Progenitor cell of endocrine pancreas (in vitro differentiated cells): Measurements from ENCODE around the gene METTL4. TPM values are rescaled to one million over a fixed set of nuclear protein-coding genes. Genes with fewer than 3 reads are reported as not detected.
"Not testable (repeated sequence)": the region's sequence is repeated elsewhere in the genome, so short reads cannot be mapped to it uniquely, and the experiment has no call there.

ENCODE experiments used
- DNase-seq: peaks from one replicate; pipeline ENCODE4 v3.0.0; 2021; ENCODE audit warnings: low spot score; ENCODE audit not compliant: unreplicated experiment
- H3K27ac Mint-ChIP-seq: 2 replicates; pipeline ENCODE4 v1.8.0; 2021; ENCODE audit warnings: mild to moderate bottlenecking, moderate library complexity, mixed read lengths
- H3K27me3 Mint-ChIP-seq: 2 replicates; pipeline ENCODE4 v1.8.0; 2021; ENCODE audit warnings: mixed read lengths
- H3K36me3 Mint-ChIP-seq: 2 replicates; pipeline ENCODE4 v1.8.0; 2022; ENCODE audit warnings: mixed read lengths; ENCODE audit not compliant: insufficient read depth
- H3K4me1 Mint-ChIP-seq: 2 replicates; pipeline ENCODE4 v1.8.0; 2021; ENCODE audit warnings: low read depth, mixed read lengths
- H3K4me3 Mint-ChIP-seq: 2 replicates; pipeline ENCODE4 v1.8.0; 2021; ENCODE audit warnings: low read depth, mild to moderate bottlenecking, moderate library complexity, mixed read lengths
- H3K9me3 Mint-ChIP-seq: 2 replicates; pipeline ENCODE4 v1.8.0; 2021; ENCODE audit warnings: low read depth, mixed read lengths
- total RNA-seq: library from RNA; stranded (reverse); gene quantifications from 2 replicates; pipeline ENCODE4 v1.2.1, GENCODE V29; 2021
- TF ChIP-seq, protein P1 (sequence below): fragments of 200-600 bp; sonication (generic); IDR thresholded peaks from one replicate; pipeline ENCODE4 v1.5.0; 2021; ENCODE audit warnings: antibody characterized with exemption, mild to moderate bottlenecking; ENCODE audit not compliant: unreplicated experiment

The METTL4 gene
- total RNA-seq, 1 donor from 2014 or later, result 11.2 TPM

DNA sequence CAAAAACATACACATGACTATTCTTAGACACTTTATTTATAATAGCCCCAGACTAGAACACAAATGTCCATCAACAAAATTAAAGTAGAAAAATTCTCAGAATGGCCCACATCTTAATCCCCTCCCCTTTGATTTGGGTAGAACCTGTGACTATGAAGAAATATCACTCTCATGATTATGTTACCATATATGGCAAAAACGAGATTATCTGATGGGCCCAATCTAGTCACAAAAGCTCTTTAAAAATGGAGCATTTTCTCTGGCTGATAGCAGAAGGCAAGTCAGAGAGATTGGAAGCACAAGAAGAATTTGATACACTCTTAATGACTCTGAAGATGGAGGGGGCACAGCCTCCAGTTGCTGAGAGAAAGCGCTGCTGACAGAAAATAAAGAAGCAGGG, 39.6 kb downstream of the METTL4 start:
- H3K4me3 Mint-ChIP-seq, result no peak overlapping the region
- DNase-seq, result no peak
- TF ChIP-seq, protein P1, sequence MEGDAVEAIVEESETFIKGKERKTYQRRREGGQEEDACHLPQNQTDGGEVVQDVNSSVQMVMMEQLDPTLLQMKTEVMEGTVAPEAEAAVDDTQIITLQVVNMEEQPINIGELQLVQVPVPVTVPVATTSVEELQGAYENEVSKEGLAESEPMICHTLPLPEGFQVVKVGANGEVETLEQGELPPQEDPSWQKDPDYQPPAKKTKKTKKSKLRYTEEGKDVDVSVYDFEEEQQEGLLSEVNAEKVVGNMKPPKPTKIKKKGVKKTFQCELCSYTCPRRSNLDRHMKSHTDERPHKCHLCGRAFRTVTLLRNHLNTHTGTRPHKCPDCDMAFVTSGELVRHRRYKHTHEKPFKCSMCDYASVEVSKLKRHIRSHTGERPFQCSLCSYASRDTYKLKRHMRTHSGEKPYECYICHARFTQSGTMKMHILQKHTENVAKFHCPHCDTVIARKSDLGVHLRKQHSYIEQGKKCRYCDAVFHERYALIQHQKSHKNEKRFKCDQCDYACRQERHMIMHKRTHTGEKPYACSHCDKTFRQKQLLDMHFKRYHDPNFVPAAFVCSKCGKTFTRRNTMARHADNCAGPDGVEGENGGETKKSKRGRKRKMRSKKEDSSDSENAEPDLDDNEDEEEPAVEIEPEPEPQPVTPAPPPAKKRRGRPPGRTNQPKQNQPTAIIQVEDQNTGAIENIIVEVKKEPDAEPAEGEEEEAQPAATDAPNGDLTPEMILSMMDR, result no peak
- H3K27ac Mint-ChIP-seq, result no peak overlapping the region
- peaks cover 14% of the 10 kb centered on the region for H3K9me3 Mint-ChIP-seq
- H3K27me3 Mint-ChIP-seq, result peaks cover 13% of the 10 kb centered on the region
- no peaks in the 10 kb centered on the region for H3K4me1 Mint-ChIP-seq
- peaks cover 20% of the 10 kb centered on the region for H3K36me3 Mint-ChIP-seq

DNA sequence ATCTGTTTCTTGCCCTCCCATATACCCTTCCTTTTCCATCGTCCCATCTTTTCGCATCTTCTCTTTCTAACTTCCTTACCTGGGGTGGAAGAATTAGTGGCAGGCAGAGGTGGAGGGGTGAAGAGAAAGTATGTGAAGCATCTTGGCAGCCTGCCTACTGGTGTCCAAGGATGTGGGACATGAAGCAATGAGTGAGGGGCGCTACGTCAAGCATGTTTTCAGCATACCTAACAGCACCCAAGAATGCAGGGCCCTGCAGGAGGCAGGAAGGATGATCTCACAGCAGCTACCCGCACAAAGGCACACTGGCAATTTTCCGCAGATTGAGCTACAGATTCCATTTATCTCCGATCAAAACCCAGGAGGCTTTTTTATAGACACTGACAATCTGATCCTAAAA, 42.2 kb downstream of the METTL4 start:
- TF ChIP-seq, protein P1, result no peak
- peaks cover 22% of the 10 kb centered on the region for H3K27me3 Mint-ChIP-seq
- peaks cover 14% of the 10 kb centered on the region for H3K9me3 Mint-ChIP-seq
- H3K36me3 Mint-ChIP-seq, result peaks cover 16% of the 10 kb centered on the region
- H3K27ac Mint-ChIP-seq, result no peak overlapping the region
- DNase-seq, result no peak
- H3K4me3 Mint-ChIP-seq, result no peak overlapping the region
- H3K4me1 Mint-ChIP-seq, result peaks cover 8% of the 10 kb centered on the region

- no peak overlapping the region for H3K4me3 Mint-ChIP-seq
- H3K4me1 Mint-ChIP-seq, result peaks cover 15% of the 10 kb centered on the region
- peaks cover 4% of the 10 kb centered on the region for H3K36me3 Mint-ChIP-seq
- no peak overlapping the region for H3K27ac Mint-ChIP-seq
- no peak for DNase-seq
- TF ChIP-seq, protein P1, result no peak
- H3K9me3 Mint-ChIP-seq, result peaks cover 4% of the 10 kb centered on the region
- peaks cover 38% of the 10 kb centered on the region for H3K27me3 Mint-ChIP-seq
Measured at GRCh38 chr18:2526329-2526728, 45.0 kb downstream of the METTL4 start.

DNA sequence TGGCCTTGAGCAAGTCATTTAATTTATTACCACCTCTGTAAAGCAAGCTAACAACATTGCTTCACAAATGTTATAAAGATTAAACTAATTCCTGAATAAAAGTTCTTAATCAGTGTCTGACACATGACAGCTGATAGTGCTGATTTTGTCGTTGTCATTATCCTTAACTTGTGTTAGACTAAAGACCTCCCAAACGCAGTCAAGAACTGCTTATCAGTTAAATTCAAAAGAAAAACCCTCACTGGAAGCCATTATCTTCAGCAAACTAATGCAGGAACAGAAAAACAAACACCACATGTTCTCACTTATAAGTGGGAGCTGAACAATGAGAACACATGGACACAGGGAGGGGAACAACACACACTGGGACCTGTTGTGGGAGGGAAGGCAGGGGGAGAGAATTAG, 46.5 kb downstream of the METTL4 start:
- peak overlapping the region; percentile 76 for H3K27ac Mint-ChIP-seq
- peaks cover 40% of the 10 kb centered on the region for H3K27me3 Mint-ChIP-seq
- not testable (repeated sequence) for H3K36me3 Mint-ChIP-seq

GRCh38 chr18:2522112-2522511, 49.2 kb downstream of the METTL4 start:
- TF ChIP-seq, protein P1, result no peak
- DNase-seq, result no peak
- peaks cover 23% of the 10 kb centered on the region for H3K4me1 Mint-ChIP-seq
- peaks cover 38% of the 10 kb centered on the region for H3K27me3 Mint-ChIP-seq
- H3K27ac Mint-ChIP-seq, result no peak overlapping the region
- H3K9me3 Mint-ChIP-seq, result no peaks in the 10 kb centered on the region
- no peaks in the 10 kb centered on the region for H3K36me3 Mint-ChIP-seq
- H3K4me3 Mint-ChIP-seq, result no peak overlapping the region

More for the DNA sequence above, 46.5 kb downstream of the METTL4 start:
- peaks cover 15% of the 10 kb centered on the region for H3K4me1 Mint-ChIP-seq
- not testable (repeated sequence) for DNase-seq, H3K4me3 Mint-ChIP-seq, H3K9me3 Mint-ChIP-seq

- TF ChIP-seq, protein P1, result no peak
- Mint-ChIP-seq H3K4me1 (peaks cover 15% of the 10 kb centered on the region), H3K9me3 (no peaks in the 10 kb centered on the region), H3K27ac (peak overlapping the region; percentile 55), H3K27me3 (peaks cover 33% of the 10 kb centered on the region), H3K36me3 (no peaks in the 10 kb centered on the region), H3K4me3 (no peak overlapping the region)
- no peak for DNase-seq
Measured at GRCh38 chr18:2518473-2518872, 52.8 kb downstream of the METTL4 start.
